IMR-90 (cell line): ENCODE data around the gene ANP32B.

Source experiments
- CEBPB ChIP-seq: IDR thresholded peaks from 2 replicates; pipeline ENCODE4 v1.6.1; 2012; ENCODE audit warnings: low read depth, low read length, improper control_type of control experiment
- CHD1 ChIP-seq: IDR thresholded peaks from 2 replicates; pipeline ENCODE4 v1.6.1; 2012; ENCODE audit warnings: low read depth, low read length, improper control_type of control experiment
- FOS ChIP-seq: fragments of 150-350 bp; IDR thresholded peaks from 2 replicates; pipeline ENCODE4 v1.6.1; 2016; ENCODE audit warnings: low read depth, low read length
- MXI1 ChIP-seq: IDR thresholded peaks from 2 replicates; pipeline ENCODE4 v1.6.1; 2012; ENCODE audit warnings: low read depth, mild to moderate bottlenecking, low read length, moderate library complexity, borderline replicate concordance
- NFE2L2 ChIP-seq: fragments of 150-350 bp; IDR thresholded peaks from 2 replicates; pipeline ENCODE4 v1.6.1; 2016; ENCODE audit warnings: low read depth, mild to moderate bottlenecking, low read length
- POLR2A ChIP-seq: IDR thresholded peaks from 2 replicates; pipeline ENCODE4 v1.6.1; 2012; ENCODE audit warnings: mild to moderate bottlenecking, low read depth, low read length
- RAD21 ChIP-seq: IDR thresholded peaks from 2 replicates; pipeline ENCODE4 v1.6.1; 2012; ENCODE audit warnings: low read length, improper control_type of control experiment
- RCOR1 ChIP-seq: IDR thresholded peaks from 2 replicates; pipeline ENCODE4 v1.6.1; 2012; ENCODE audit warnings: mild to moderate bottlenecking, low read length, improper control_type of control experiment; ENCODE audit not compliant: insufficient replicate concordance
- RFX5 ChIP-seq: IDR thresholded peaks from 2 replicates; pipeline ENCODE4 v1.8.0; 2012; ENCODE audit warnings: low read depth, mild to moderate bottlenecking, low read length, moderate library complexity
- SMC3 ChIP-seq: fragments of 150-350 bp; IDR thresholded peaks from 2 replicates; pipeline ENCODE4 v1.6.1; 2016; ENCODE audit warnings: low read depth, mild to moderate bottlenecking, antibody characterized with exemption, low read length, moderate library complexity
- TF ChIP-seq, protein P1 (sequence below): conservative IDR thresholded peaks from 2 replicates; pipeline ENCODE4 v1.5.1; 2012; ENCODE audit warnings: mild to moderate bottlenecking, low read depth, low read length, improper control_type of control experiment
- TF ChIP-seq, protein P2 (sequence below): fragments of 150-350 bp; IDR thresholded peaks from 2 replicates; pipeline ENCODE4 v1.6.1; 2017; ENCODE audit warnings: mild to moderate bottlenecking, antibody characterized with exemption, low read length, low read depth

DNA sequence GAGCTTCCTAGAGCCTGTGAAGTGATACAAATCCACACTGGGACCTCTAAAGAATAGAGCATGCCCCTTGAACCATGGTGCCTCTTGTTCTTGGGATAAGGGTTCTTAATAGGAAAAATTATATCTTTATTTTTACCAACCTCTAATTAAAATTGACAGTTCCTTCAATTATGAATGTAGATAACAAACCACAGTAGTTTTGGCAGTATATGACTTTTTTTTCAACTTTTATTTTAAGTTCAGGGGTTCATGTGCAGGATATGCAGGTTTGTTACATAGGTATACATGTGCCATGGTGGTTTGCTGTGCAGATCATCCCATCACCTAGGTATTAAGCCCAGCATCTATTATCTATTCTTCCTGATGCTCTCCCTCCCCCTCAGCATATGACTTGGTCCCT, 46.1 kb upstream of the ANP32B start:
- no peak for TF ChIP-seq RAD21
- TF ChIP-seq, protein P1, sequence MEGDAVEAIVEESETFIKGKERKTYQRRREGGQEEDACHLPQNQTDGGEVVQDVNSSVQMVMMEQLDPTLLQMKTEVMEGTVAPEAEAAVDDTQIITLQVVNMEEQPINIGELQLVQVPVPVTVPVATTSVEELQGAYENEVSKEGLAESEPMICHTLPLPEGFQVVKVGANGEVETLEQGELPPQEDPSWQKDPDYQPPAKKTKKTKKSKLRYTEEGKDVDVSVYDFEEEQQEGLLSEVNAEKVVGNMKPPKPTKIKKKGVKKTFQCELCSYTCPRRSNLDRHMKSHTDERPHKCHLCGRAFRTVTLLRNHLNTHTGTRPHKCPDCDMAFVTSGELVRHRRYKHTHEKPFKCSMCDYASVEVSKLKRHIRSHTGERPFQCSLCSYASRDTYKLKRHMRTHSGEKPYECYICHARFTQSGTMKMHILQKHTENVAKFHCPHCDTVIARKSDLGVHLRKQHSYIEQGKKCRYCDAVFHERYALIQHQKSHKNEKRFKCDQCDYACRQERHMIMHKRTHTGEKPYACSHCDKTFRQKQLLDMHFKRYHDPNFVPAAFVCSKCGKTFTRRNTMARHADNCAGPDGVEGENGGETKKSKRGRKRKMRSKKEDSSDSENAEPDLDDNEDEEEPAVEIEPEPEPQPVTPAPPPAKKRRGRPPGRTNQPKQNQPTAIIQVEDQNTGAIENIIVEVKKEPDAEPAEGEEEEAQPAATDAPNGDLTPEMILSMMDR, result no peak
- no peak for TF ChIP-seq CEBPB
- TF ChIP-seq SMC3, result no peak
- no peak for TF ChIP-seq RFX5
- TF ChIP-seq, protein P2, sequence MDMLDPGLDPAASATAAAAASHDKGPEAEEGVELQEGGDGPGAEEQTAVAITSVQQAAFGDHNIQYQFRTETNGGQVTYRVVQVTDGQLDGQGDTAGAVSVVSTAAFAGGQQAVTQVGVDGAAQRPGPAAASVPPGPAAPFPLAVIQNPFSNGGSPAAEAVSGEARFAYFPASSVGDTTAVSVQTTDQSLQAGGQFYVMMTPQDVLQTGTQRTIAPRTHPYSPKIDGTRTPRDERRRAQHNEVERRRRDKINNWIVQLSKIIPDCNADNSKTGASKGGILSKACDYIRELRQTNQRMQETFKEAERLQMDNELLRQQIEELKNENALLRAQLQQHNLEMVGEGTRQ, result no peak
- no peak for TF ChIP-seq CHD1
- TF ChIP-seq RCOR1, result no peak
- no peak for TF ChIP-seq NFE2L2
- TF ChIP-seq FOS, result no peak
- TF ChIP-seq POLR2A, result no peak
- no peak for TF ChIP-seq MXI1
